Stimulated activated CD8-positive, alpha-beta memory T cell treated with anti-CD3 and anti-CD28 coated beads, Interleukin-12 subunit alpha, Interleukin-12 subunit beta, amount 100 ng/mL, for 24 hours (primary cell): ENCODE results near the gene TP53BP2.
"Not testable (repeated sequence)": the region's sequence is repeated elsewhere in the genome, so short reads cannot be mapped to it uniquely, and the experiment has no call there.

Source experiments
- DNase-seq: peaks from one replicate; pipeline ENCODE4 v3.0.0-alpha.2; 2020; ENCODE audit errors: extremely low read depth

The TP53BP2 gene

GRCh38 chr1:223832637-223832943, 13.2 kb downstream of the TP53BP2 start:
- no peak for DNase-seq

- no peak for DNase-seq
Measured at GRCh38 chr1:223831755-223832636, 13.8 kb downstream of the TP53BP2 start.

- DNase-seq = no peak
Measured at GRCh38 chr1:223829678-223830077, 16.1 kb downstream of the TP53BP2 start.

- DNase-seq = no peak
Measured at GRCh38 chr1:223828162-223828848, 17.4 kb downstream of the TP53BP2 start.

- no peak for DNase-seq
Measured at GRCh38 chr1:223827193-223827663, 18.5 kb downstream of the TP53BP2 start.

GRCh38 chr1:223825767-223826748, 19.7 kb downstream of the TP53BP2 start:
- no peak for DNase-seq

- DNase-seq = no peak
Measured at GRCh38 chr1:223824712-223825111, 21.0 kb downstream of the TP53BP2 start.

- no peak for DNase-seq
Measured at GRCh38 chr1:223824287-223824686, 21.5 kb downstream of the TP53BP2 start.

- DNase-seq = no peak
Measured at GRCh38 chr1:223820971-223821370, 24.8 kb downstream of the TP53BP2 start.

- no peak for DNase-seq
Measured at GRCh38 chr1:223820515-223820858, 25.3 kb downstream of the TP53BP2 start.

- no peak for DNase-seq
Measured at GRCh38 chr1:223819730-223820514, 25.8 kb downstream of the TP53BP2 start.

- not testable (repeated sequence) for DNase-seq
Measured at GRCh38 chr1:223817265-223817664, 28.5 kb downstream of the TP53BP2 start.

GRCh38 chr1:223815865-223816264, 29.9 kb downstream of the TP53BP2 start:
- DNase-seq = no peak

- DNase-seq = no peak
Measured at GRCh38 chr1:223815020-223815853, 30.5 kb downstream of the TP53BP2 start.

- no peak for DNase-seq
Measured at GRCh38 chr1:223813645-223814044, 32.1 kb downstream of the TP53BP2 start.

GRCh38 chr1:223811634-223812101, 34.1 kb downstream of the TP53BP2 start:
- DNase-seq = no peak

GRCh38 chr1:223810586-223810985, 35.2 kb downstream of the TP53BP2 start:
- no peak for DNase-seq

GRCh38 chr1:223809905-223810304, 35.8 kb downstream of the TP53BP2 start:
- DNase-seq = not testable (repeated sequence)

GRCh38 chr1:223803211-223803610, 42.5 kb downstream of the TP53BP2 start:
- no peak for DNase-seq

- DNase-seq = no peak
Measured at GRCh38 chr1:223802602-223803001, 43.1 kb downstream of the TP53BP2 start.
